ENCODE measurements around the gene CLDN24.

CLDN24 gene

GRCh38 chr4:183322326-183322725 lies at the start of gene CLDN24:
Gene CLDN24 (minus strand): TSS chr4:183322426. CDS start chr4:183322426, 0 bp downstream.
- DNase-seq (ENCODE audit: low spot score): no peak

- no peak for DNase-seq (ENCODE audit: low spot score)
Observed at GRCh38 chr4:183370786-183371185, 48.6 kb upstream of the CLDN24 start.

- DNase-seq (ENCODE audit: low spot score): no peak
Observed at GRCh38 chr4:183369073-183369472, 46.8 kb upstream of the CLDN24 start.

GRCh38 chr4:183366206-183366835 lies 44.1 kb upstream of the CLDN24 start:
- DNase-seq (ENCODE audit: low spot score): no peak

GRCh38 chr4:183364025-183364424 lies 41.8 kb upstream of the CLDN24 start:
- no peak for DNase-seq (ENCODE audit: low spot score)

- no peak for DNase-seq (ENCODE audit: low spot score)
Observed at GRCh38 chr4:183362916-183363542, 40.8 kb upstream of the CLDN24 start.

- no peak for DNase-seq (ENCODE audit: low spot score)
Observed at GRCh38 chr4:183362036-183362435, 39.8 kb upstream of the CLDN24 start.

- DNase-seq (ENCODE audit: low spot score): no peak
Observed at GRCh38 chr4:183360161-183360919, 38.1 kb upstream of the CLDN24 start.

GRCh38 chr4:183358215-183358755 lies 36.1 kb upstream of the CLDN24 start:
- no peak for DNase-seq (ENCODE audit: low spot score)

GRCh38 chr4:183356931-183357675 lies 34.9 kb upstream of the CLDN24 start:
- DNase-seq (ENCODE audit: low spot score): no peak

GRCh38 chr4:183356173-183356830 lies 34.1 kb upstream of the CLDN24 start:
- DNase-seq (ENCODE audit: low spot score): no peak

GRCh38 chr4:183355405-183355804 lies 33.2 kb upstream of the CLDN24 start:
- no peak for DNase-seq (ENCODE audit: low spot score)

GRCh38 chr4:183354219-183354618 lies 32.0 kb upstream of the CLDN24 start:
- DNase-seq (ENCODE audit: low spot score): no peak

GRCh38 chr4:183353557-183353956 lies 31.3 kb upstream of the CLDN24 start:
- no peak for DNase-seq (ENCODE audit: low spot score)

GRCh38 chr4:183352546-183352945 lies 30.3 kb upstream of the CLDN24 start:
- DNase-seq (ENCODE audit: low spot score): no peak

GRCh38 chr4:183350317-183351071 lies 28.3 kb upstream of the CLDN24 start:
- DNase-seq (ENCODE audit: low spot score): no peak

GRCh38 chr4:183349673-183350072 lies 27.4 kb upstream of the CLDN24 start:
- no peak for DNase-seq (ENCODE audit: low spot score)

GRCh38 chr4:183348706-183349659 lies 26.8 kb upstream of the CLDN24 start:
- DNase-seq (ENCODE audit: low spot score): no peak

GRCh38 chr4:183348136-183348535 lies 25.9 kb upstream of the CLDN24 start:
- DNase-seq (ENCODE audit: low spot score): no peak

- no peak for DNase-seq (ENCODE audit: low spot score)
Observed at GRCh38 chr4:183347566-183347965, 25.3 kb upstream of the CLDN24 start.

All from left forelimb (tissue), 1 donor.